ENCODE measurements around the gene PFAS. TPM values are rescaled to one million over a fixed set of nuclear protein-coding genes. Genes with fewer than 3 reads are reported as not detected.

PFAS gene
- total and polyA plus RNA-seq, 2 of the 8 experiments (the other 6 are each of a cell fraction or from before 2014, with no cell fraction given) = 88.4 to 248 TPM

Other genes with a start within 250 kb of the PFAS start
- gene GUCY2D, start 246.7 kb upstream of the PFAS start, total RNA-seq (2021; fragmentation: NEBNext Ultra II Directional; extraction: Animal tissue kit (Norgen Biotek cat#: 25700)) = 0.48 and 0.59 TPM in 2 replicates
- gene GUCY2D, start 246.7 kb upstream of the PFAS start, polyA plus RNA-seq (2011; rRNA removed) = 0.20 and 0.31 TPM in 2 replicates
- gene ALOX15B, start 210.2 kb upstream of the PFAS start, total RNA-seq (2021; fragmentation: NEBNext Ultra II Directional; extraction: Animal tissue kit (Norgen Biotek cat#: 25700)) = 0.46 and 0.63 TPM in 2 replicates
- 0.91 and 1.4 TPM in 2 replicates for gene ALOX15B, start 210.2 kb upstream of the PFAS start, polyA plus RNA-seq (2011; rRNA removed)
- not detected in 2 replicates for gene ALOX12B, start 161.6 kb upstream of the PFAS start, total RNA-seq (2021; fragmentation: NEBNext Ultra II Directional; extraction: Animal tissue kit (Norgen Biotek cat#: 25700))
- 0.82 and 0.86 TPM in 2 replicates for gene ALOX12B, start 161.6 kb upstream of the PFAS start, polyA plus RNA-seq (2011; rRNA removed)
- not detected in 2 replicates for gene ALOXE3, start 130.8 kb upstream of the PFAS start, total RNA-seq (2021; fragmentation: NEBNext Ultra II Directional; extraction: Animal tissue kit (Norgen Biotek cat#: 25700))
- gene ALOXE3, start 130.8 kb upstream of the PFAS start, polyA plus RNA-seq (2011; rRNA removed) = 0.26 and 0.55 TPM in 2 replicates
- gene HES7, start 125.2 kb upstream of the PFAS start, total RNA-seq (2021; fragmentation: NEBNext Ultra II Directional; extraction: Animal tissue kit (Norgen Biotek cat#: 25700)) = 0.32 and 0.69 TPM in 2 replicates
- 0.20 and 0.55 TPM in 2 replicates for gene HES7, start 125.2 kb upstream of the PFAS start, polyA plus RNA-seq (2011; rRNA removed)
- 38.0 and 39.9 TPM in 2 replicates for gene PER1, start 96.9 kb upstream of the PFAS start, total RNA-seq (2021; fragmentation: NEBNext Ultra II Directional; extraction: Animal tissue kit (Norgen Biotek cat#: 25700))
- 9.6 and 17.3 TPM in 2 replicates for gene PER1, start 96.9 kb upstream of the PFAS start, polyA plus RNA-seq (2011; rRNA removed)
- 19.0 and 20.5 TPM in 2 replicates for gene VAMP2, start 86.3 kb upstream of the PFAS start, total RNA-seq (2021; fragmentation: NEBNext Ultra II Directional; extraction: Animal tissue kit (Norgen Biotek cat#: 25700))
- gene VAMP2, start 86.3 kb upstream of the PFAS start, polyA plus RNA-seq (2011; rRNA removed) = 19.3 and 25.2 TPM in 2 replicates
- gene TMEM107, start 72.9 kb upstream of the PFAS start, total RNA-seq (2021; fragmentation: NEBNext Ultra II Directional; extraction: Animal tissue kit (Norgen Biotek cat#: 25700)) = 17.3 and 17.9 TPM in 2 replicates
- gene TMEM107, start 72.9 kb upstream of the PFAS start, polyA plus RNA-seq (2011; rRNA removed) = 21.4 and 21.5 TPM in 2 replicates
- 3.6 and 4.6 TPM in 2 replicates for gene BORCS6, start 59.1 kb upstream of the PFAS start, total RNA-seq (2021; fragmentation: NEBNext Ultra II Directional; extraction: Animal tissue kit (Norgen Biotek cat#: 25700))
- gene BORCS6, start 59.1 kb upstream of the PFAS start, polyA plus RNA-seq (2011; rRNA removed) = 3.3 and 3.8 TPM in 2 replicates
- gene AURKB, start 38.7 kb upstream of the PFAS start, total RNA-seq (2021; fragmentation: NEBNext Ultra II Directional; extraction: Animal tissue kit (Norgen Biotek cat#: 25700)) = 154 and 160 TPM in 2 replicates
- gene AURKB, start 38.7 kb upstream of the PFAS start, polyA plus RNA-seq (2011; rRNA removed) = 102 and 171 TPM in 2 replicates
- 33.7 and 39.8 TPM in 2 replicates for gene CTC1, start 1.2 kb upstream of the PFAS start, total RNA-seq (2021; fragmentation: NEBNext Ultra II Directional; extraction: Animal tissue kit (Norgen Biotek cat#: 25700))
- 19.4 and 32.2 TPM in 2 replicates for gene CTC1, start 1.2 kb upstream of the PFAS start, polyA plus RNA-seq (2011; rRNA removed)
- gene RANGRF, start 39.4 kb downstream of the PFAS start, total RNA-seq (2021; fragmentation: NEBNext Ultra II Directional; extraction: Animal tissue kit (Norgen Biotek cat#: 25700)) = 36.9 and 39.4 TPM in 2 replicates
- 49.6 and 52.8 TPM in 2 replicates for gene RANGRF, start 39.4 kb downstream of the PFAS start, polyA plus RNA-seq (2011; rRNA removed)
- 3.6 and 5.8 TPM in 2 replicates for gene SLC25A35, start 46.1 kb downstream of the PFAS start, total RNA-seq (2021; fragmentation: NEBNext Ultra II Directional; extraction: Animal tissue kit (Norgen Biotek cat#: 25700))
- gene SLC25A35, start 46.1 kb downstream of the PFAS start, polyA plus RNA-seq (2011; rRNA removed) = 4.2 and 6.0 TPM in 2 replicates
- 0.67 and 1.8 TPM in 2 replicates for gene ARHGEF15, start 61.0 kb downstream of the PFAS start, total RNA-seq (2021; fragmentation: NEBNext Ultra II Directional; extraction: Animal tissue kit (Norgen Biotek cat#: 25700))
- gene ARHGEF15, start 61.0 kb downstream of the PFAS start, polyA plus RNA-seq (2011; rRNA removed) = 4.1 and 9.3 TPM in 2 replicates
- gene ODF4, start 90.6 kb downstream of the PFAS start, total RNA-seq (2021; fragmentation: NEBNext Ultra II Directional; extraction: Animal tissue kit (Norgen Biotek cat#: 25700)) = not detected in 2 replicates
- gene ODF4, start 90.6 kb downstream of the PFAS start, polyA plus RNA-seq (2011; rRNA removed) = not detected in 2 replicates
- gene RPL26, start 133.9 kb downstream of the PFAS start, total RNA-seq (2021; fragmentation: NEBNext Ultra II Directional; extraction: Animal tissue kit (Norgen Biotek cat#: 25700)) = 1,963 and 1,980 TPM in 2 replicates
- gene RPL26, start 133.9 kb downstream of the PFAS start, polyA plus RNA-seq (2011; rRNA removed) = 1,277 and 2,554 TPM in 2 replicates
- gene RNF222, start 148.5 kb downstream of the PFAS start, total RNA-seq (2021; fragmentation: NEBNext Ultra II Directional; extraction: Animal tissue kit (Norgen Biotek cat#: 25700)) = not detected in 2 replicates
- gene RNF222, start 148.5 kb downstream of the PFAS start, polyA plus RNA-seq (2011; rRNA removed) = not detected in 2 replicates
- gene NDEL1, start 186.6 kb downstream of the PFAS start, total RNA-seq (2021; fragmentation: NEBNext Ultra II Directional; extraction: Animal tissue kit (Norgen Biotek cat#: 25700)) = 31.3 and 32.9 TPM in 2 replicates
- gene NDEL1, start 186.6 kb downstream of the PFAS start, polyA plus RNA-seq (2011; rRNA removed) = 31.1 and 31.2 TPM in 2 replicates